ENCODE results near the gene SUGCT.

Gene SUGCT

DNA sequence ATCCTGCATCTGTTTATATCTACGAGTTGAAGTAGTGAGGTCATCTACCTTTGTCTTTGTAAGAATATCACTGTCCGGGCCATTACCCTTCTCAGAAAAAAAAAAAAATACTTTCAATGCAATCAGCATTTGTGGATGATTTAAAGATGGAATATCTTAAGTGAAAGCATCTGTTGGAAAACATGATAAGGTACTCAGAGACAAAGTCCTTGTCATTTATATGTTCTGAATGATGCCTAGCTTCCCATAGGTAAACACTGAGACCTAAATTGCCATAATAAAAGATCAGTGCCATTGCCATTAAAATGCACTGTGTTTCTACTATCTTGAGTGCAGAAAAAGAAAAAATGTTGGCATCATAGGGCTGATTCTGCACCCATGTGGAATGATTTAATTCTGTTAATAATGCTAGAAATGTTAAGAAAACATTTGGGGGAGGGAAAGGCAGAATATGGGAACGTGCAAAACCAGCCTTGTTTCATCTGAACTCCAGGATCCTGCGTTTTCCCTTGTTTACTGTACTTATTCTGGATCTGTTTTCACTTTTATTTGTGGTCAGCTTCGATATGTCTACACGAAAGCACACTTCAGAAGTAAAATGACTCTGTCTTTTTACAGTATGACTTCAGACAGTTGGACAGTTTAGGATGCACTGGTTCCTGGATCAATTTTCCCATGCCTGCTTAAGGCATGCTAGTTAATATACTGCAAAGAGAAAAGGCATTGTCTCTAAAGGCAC, 669.8 kb downstream of the SUGCT start:
- no peak for DNase-seq

DNA sequence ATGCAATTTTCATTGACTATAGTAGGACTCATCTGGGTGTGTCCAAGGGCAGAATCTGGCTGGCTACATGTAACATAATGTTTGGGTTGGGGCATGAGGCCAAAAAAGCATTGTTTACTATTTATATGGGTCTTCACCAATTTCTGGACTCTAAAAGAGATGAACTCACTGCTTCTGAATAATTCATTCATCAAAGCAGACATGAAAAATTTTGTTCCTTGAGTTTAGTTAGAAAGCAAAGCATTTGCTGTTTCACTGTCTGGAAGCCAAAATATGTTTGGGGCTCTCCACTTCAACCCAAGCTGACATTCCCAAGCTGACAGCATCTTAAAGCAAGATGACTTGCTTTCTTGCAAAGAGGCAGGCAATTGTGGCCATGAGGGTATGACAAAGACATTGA, 670.6 kb downstream of the SUGCT start:
- no peak for DNase-seq

DNA sequence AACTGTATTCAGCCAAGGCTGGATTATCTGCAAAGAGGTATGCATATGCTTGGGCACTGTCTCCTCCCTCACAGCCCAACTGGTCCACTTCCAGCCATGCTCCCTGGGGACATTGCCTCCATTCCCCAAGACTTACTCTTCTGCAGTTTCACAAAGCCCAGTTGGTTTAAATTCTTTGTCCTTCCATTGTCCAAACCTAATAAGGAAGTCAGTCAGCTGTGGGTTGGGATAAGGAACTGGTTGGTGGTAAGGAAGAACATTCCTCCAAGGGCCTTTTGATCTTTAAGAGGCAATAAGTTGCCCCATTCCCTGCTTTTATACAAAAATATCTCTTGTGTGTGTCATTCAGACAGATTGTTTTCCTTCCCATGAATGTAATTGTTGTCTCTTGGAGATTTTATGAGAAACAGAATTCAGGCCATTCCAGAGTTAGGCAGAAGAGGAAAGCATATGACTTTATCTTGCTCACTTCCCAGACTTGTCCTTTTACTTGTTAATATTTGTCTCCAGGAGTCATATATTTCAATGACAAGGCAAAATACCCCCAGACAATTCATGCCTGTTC, 673.7 kb downstream of the SUGCT start:
- no peak for DNase-seq

DNA sequence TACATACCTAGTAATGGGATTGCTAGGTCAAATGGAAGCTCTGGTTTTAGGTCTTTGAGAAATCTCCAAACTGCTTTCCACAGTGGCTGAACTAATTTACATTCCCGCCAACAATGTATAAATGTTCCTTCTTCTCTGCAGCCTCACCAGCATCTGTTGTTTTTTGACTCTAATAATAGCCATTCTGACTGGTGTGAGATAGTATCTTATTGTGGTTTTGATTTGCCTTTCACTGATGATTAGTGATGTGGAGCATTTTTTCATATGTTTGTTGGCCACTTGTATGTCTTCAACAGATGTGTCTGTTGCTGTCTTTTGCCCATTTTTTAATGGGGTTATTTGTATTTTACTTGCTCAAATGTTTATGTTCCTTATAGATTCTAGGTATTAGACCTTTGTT, 675.5 kb downstream of the SUGCT start:
- no peak for DNase-seq

DNA sequence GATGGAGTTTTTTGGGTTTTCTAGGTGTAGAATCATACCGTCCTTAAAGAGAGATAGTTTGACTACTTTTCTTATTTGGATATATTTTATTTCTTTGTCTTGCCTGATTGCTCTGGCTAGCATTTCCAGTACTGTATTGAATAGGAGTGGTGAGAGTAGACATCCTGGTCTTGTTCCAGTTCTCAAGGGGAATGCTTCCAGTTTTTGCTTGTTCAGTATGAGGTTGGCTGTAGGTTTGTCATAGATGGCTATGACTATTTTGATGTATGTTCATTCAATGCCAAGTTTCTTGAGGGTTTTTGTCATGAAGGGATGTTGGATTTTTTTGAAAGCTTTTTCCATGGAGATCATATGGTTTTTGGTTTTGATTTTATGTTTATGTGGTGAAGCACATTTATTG, 676.9 kb downstream of the SUGCT start:
- DNase-seq: no peak

DNA sequence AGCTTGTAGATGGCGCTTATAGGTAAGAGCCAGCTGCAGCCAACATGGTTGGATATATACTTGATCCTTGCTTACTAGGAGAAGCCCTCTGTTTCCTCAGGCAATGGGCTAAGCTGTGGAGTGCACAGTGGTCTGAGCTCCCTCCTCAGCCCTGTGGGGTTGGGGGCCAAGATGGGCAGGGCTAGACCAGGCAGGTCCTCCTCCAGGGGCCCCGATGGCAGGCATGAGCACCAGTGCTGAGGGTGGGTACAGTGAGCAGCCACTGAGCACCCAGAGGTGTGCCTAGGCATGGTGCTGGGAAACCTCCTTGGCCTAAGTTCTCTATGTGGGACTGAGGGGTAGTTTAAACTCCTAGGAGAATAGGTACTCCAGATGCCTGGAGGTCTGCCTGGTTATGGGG, 680.2 kb downstream of the SUGCT start:
- no peak for DNase-seq

DNA sequence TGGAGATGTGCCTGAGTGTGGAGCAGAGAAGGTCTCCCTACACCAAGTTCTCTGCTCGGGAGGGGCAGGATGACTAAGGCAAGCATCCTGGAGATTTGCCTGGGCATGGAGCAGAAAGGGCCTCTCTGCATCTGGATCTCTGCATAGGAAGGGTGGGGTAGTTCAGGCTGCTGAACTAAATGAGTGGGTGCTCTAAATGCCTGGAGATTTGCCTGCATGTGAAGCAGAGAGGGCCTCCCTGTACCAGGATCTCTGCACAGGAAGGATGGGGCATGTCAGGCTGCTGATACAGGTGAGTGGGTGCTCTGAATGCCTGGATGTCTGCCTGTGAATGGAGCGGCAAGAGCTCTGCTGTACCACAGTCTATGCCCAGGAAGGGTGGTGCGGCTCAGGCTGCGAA, 680.7 kb downstream of the SUGCT start:
- DNase-seq: no peak

DNA sequence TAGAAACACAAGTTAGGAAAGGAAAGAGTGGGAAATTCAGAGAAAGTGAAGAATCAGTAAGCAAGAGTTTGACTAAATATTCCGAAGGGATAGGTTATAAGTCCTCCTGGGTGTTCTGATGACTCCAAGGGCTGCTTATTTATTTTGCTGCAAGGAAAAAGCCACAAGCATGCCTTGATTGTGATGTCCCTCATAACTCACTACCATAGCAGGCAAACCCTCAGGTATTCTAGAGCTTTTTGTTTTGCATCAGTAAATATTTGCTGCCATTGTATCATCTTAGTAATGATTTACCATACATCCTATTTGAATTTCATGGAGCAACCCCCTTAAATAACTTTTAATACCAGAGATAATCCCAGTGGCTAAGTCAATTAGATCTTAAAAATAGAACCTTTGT, 688.1 kb downstream of the SUGCT start:
- no peak for DNase-seq

DNA sequence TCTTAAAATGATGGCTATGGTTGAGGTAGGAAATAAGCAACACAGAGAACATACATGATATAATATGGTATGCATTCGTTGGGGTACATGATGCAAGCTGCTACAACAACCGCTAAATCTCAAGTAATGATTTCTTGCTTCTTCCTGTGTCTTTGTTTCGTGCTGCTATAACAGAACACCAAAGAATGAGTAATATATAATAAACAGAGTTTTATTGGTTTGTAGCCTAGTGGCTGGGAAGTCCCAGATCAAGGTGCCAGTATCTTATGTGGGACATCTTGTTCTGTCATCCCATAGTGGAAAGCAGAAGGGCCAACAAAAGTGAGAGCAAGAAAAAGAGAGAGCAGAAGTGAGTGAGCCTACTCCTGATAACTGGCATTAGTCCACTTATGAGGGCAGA, 689.7 kb downstream of the SUGCT start:
- DNase-seq: no peak

DNA sequence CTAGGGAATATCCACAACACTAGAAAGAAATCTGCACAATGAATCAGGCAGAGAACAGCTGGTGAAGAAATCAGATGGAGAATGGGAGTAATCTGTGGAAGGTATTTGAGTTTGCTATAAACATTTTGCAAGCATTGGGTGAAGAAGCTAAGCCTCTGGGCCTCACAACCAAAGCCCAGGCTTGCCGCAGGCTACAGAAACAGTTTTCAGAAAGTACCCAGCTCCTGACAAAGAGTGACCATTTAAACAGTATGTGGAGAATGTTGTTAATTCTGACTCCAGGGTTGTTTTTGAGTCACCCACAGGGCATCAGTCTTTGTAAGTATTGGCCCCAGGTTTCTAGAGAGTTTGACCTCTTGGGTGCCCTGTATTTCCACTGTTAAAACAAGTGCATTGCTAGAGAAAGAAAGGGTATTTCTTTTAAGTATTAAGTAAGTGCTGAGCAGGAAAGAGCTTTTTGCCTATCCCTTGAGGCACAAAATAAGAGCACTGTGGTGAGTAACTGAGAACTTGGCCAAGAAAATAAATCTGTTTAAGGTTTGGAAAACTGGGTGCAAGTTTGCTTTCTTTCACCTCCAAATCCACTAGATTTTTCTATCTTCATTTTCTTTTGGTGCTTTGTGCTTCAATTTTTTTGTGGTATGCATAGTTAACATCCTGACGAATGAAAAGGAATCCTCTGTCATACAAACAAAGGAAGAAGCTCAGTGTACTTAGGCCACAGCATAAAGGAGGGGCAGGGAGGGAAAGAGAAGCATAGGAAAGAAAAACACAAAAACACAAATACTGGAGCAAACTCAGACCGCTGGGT, 691.8 kb downstream of the SUGCT start:
- no peak for DNase-seq

DNA sequence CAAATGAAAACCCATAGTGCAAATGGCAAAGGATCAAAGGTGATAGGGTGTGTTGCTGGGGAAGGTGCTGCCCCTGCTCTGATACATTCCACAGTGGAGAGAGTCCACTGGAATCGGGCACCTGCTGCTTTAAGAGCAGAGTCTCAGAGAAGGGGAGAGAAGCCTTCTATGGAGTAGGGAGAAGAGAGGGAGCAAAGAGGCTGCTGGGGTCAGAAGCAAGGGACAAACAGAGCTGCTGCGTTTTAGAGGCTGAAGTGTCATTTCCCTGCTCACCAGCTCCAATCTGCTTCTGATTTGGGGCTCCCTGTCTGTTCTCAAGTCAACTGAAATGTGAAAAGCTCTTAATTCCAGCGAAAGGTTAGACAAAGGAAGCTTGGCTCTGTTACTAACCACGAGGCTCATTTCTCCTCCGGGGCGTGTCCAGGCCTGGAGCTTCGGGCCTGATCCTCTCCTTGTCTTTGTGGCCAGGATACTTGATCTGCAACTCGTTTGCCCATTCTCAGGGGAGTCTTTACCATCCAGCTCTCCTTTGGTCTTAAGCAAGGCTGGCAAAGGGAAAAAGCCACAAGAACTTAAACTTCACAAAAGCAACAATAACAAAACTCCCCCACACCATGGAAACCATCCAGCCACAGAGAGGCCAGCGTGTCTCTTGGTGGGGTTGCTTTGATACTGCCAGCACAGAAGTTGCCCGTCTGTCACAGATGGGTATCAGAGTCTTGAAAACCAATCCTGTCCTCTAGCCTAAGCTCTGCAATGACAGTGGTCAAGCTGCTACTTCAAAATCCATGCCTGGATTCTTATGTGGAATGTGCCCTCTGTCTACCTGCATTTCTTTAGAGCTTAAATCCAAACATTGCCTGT, 692.6 kb downstream of the SUGCT start:
- no peak for DNase-seq

DNA sequence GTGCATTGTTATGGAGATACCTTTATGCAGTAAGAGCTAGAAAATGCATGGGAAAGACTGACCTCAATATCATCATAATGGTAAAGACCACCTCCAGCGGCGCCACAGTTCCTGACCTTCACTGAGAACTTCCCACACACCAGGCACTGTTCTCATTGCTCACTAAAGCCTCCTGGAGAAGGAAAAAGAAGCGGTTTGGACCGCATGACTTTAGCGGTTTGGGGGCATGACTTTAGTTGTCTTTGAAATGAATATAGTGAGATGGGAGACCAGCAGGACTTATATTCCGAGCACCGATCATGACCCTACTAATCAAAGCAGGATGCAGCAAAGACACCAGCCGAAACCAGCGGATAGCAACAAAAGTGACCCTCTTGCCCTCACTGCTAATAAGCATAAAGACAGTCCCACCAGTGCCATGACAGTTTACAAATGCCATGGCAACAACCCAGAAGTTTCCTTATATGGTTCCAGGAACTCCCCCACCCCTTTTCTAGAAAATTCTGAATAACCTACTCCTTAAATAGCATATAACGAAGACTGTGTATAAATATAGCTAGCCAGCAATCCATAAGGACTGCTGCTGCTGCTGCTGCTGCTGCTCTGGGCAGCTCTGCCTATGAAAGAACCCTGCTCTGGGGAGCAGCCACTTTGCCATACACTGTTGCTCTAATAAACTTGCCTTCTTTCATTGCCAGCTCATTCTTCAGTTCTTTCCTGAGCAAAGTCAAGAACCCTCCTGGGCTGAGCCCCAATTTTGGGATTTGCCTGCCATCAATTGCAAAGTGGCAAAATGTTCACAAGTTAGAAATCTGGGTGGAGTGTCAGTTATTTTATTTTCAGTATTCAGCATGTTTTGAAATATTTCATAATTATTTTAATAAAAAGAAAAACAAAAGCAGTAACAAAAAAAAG, 694.1 kb downstream of the SUGCT start:
- no peak for DNase-seq

DNA sequence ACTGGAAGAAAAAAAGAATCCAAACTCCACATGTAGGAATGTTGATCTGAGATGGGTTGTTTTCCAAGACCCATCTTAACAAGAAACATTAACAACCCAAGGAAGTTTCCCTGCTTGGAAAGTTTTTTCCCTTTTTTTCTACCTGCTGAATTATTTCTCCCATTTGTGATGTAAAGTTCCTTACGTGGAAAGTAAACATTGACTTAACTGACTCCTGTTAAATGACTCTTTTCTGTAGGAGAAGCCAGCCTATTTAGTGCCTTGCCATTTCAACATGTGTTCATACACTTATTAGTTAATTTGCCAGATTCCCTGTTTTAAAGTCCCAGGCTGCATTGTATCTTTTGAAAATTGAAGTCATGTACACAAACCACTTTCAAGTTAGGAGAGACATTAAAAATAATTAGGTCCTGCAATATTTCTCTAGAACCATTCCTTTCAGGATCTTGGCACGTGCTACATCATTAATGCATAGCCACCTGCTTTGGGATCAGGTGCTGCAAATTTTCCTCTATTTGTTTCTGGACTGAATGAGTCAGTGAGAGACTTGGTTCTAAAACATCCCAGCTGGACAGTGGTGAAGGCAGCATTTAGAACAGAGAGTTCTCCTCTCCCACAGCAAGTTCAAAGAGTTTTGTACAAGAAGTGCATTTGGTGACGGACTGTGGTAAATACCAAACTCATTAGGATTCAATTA, 698.5 kb downstream of the SUGCT start:
- no peak for DNase-seq

DNA sequence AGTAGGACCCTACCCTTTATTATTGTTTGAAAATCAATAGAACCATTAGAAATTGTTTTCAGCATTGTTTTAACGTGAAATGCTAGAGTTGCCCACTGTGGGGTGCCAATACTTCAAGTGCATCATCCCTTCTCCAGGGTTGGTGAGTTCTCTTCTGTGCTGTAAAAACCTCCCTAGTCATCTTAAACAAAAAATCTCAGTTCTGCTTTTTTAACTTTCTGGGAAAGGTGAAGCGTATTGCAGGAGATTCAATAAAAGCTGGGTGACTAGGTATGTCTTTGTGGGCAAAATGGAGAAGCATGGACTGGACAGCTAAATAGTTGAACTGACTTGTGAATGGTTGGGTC, 699.1 kb downstream of the SUGCT start:
- no peak for DNase-seq

DNA sequence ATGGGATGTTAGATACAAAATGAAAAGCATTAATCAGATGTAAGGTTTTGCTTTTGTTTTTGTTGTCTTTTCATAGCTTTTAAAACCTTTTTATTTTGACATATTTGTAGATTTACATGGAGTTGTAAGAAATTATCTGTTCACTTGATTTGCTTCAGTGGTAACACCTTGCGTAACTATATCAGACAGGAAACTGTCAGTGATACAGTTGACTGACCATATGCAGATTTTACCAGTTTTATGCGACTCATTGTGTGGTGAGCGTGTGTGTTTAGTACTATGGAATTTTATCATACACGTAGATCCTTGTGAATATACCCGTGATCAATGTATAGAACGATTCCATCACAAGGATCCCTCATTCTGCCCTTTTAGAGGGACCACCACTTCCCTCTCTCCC, 701.4 kb downstream of the SUGCT start:
- no peak for DNase-seq

DNA sequence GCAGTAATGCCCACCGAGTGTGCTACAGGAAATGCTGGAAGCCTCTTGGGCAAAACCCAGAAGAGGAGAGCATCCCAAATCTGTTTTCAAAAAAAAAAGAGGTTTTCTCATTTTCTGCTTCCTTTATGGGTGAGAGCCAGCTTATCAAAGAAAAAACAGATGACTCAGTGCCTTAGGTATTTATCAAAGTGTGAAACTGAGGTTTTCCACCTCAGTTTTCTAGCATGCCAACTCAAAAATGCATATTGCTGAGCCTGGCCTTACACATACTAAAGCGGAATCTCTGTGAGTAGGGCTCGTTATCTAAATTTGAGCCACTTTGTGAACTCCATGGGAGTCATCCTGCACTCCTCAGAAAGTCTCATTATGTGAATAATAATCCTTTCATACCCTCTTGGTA, 705.1 kb downstream of the SUGCT start:
- no peak for DNase-seq

DNA sequence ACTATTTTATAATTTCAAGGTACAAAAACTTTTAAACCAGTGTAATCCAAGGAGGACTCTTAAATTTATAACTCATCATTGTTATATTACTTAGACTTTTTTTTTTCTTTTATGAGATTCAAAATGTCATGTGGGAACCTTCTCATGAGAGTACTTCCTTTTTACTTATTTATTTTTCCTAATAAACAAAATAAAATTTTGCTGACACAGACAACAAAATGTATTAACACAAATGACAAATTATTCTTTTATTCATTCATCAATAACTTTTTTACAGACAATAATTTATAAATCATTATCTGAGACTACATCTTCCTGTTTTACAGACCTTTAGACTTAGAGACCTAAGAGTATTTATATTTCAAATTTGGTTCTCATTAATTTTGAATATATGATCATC, 706.2 kb downstream of the SUGCT start:
- DNase-seq: no peak

DNA sequence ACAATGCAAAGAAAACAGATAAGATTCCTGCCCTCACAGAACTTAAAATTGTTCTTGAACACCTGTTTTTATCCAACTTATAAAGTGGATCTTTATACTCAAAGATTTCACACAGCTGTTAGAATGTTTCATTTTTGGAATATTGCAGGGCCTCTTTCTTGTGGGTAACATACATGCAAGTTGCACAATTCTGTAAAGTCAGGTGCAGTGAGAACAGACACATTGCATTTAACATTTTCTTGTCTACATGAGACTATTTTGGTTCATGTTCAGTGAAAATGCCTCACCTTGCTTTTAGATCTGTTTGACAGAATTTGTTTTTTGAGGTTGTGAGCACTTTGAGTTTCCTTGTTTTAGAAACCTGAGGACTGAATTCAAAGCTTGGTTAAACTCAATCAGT, 707.8 kb downstream of the SUGCT start:
- no peak for DNase-seq

DNA sequence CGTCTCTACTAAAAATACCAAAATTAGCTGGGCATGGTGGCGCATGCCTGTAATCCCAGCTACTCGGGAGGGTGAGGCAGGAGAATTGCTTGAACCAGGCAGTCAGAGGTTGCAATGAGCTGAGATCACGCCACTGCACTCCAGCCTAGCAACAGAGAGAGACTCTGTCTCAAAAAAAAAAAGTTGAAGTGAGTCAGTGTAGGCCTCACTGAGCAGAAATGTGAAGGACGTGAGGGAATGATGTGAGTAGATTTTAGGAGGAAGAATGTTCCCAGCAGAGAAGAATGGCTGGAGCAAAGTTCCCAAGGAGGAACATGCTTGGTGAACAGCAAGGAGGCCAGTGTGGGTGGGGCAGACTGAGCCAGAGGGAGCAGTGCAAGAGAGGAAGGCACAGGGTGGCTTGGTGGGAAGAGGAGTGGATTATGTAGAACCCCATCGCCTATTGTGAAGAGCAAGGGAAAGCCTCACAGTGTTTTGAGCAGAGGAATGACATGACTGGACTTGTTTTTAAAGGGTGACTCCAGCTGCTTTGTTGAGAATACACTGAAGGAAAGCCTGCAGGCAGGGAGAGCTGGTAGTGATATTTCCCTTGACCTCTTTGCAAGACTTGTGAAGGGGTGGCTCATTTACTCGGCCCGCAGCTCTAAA, 708.7 kb downstream of the SUGCT start:
- DNase-seq: no peak

DNA sequence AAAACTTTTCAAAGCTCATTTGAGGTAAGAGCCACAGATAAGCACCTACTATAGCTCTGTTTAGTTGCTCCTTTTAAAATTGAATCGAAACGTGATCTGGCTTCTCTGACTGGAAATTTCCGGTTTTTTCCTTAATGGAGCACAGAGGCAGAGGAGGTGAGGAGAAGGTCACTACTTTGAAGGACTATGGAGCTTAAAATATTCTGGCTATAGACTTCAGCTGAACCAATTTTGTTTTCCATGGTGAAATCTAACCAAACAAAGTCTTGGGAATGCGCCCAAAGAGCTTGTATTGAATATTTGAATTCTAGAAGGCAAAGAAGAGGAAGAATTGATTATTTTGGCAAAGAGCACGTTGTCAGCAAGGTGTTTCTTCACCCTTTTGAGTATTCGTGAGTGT, 711.1 kb downstream of the SUGCT start:
- no peak for DNase-seq

DNA sequence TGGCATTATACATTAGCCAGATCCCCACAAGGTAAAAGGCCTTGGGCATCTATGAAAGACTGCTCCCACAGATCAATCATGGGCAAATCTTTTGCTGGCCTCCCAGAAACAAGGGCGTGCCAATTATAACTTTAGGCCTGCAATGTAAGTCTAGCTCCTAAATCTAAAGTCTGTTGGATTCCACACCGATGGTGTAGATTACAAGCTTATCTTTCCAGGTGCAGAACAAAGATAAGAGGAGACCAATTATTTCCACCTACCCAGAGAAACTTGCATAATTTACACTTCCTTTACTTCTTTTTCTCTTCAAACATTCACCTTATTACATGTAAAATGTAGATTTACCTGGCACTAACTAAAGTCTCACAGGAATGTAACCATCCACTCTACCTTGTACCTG, 713.1 kb downstream of the SUGCT start:
- DNase-seq: no peak

Measured in NCI-H146 (cell line).